B cell (primary cell): ENCODE measurements around the gene COL26A1. TPM values are rescaled to one million over a fixed set of nuclear protein-coding genes. Genes with fewer than 3 reads are reported as not detected.

Experiments used
- ATAC-seq: fragments of 200-7000 bp; cut with Tn5 transposase; one replicate; pipeline ENCODE4 v1.10.0; 2021; ENCODE audit warnings: low read depth, mild to moderate bottlenecking, moderate number of reproducible peaks, moderate library complexity
- CTCF ChIA-PET: fragments of 350-600 bp; sonication (Branson Sonifier 250); formaldehyde crosslinking; loops from one replicate; lab custom pipeline; 2021; ENCODE audit warnings: antibody characterized with exemption, inconsistent platforms; lab: Charles Lee
- POLR2A ChIA-PET: fragments of 350-600 bp; sonication (Branson Sonifier 250); formaldehyde crosslinking; loops from one replicate; lab custom pipeline; 2021; ENCODE audit warnings: antibody characterized with exemption; lab: Charles Lee
- DNase-seq: peaks from one replicate; pipeline ENCODE4 v3.0.0; 2013
- H2AFZ ChIP-seq: 2 replicates; pipeline ENCODE4 v1.6.1; 2012; ENCODE audit warnings: mild to moderate bottlenecking, low read depth, low read length; ENCODE audit not compliant: insufficient read depth, poor library complexity, severe bottlenecking
- H3K27ac ChIP-seq, 2 donors: 1 replicate in 1 of 2; 2 replicates in 1 of 2; pipeline ENCODE4 v1.5.1; 2012 to 2013; ENCODE audit warnings: low read length in 2 of 2, mild to moderate bottlenecking in 2 of 2, moderate library complexity in 1 of 2
- H3K27me3 ChIP-seq, 4 experiments: fragments of 200-600 bp in 1 of 4; sonication (generic) in 1 of 4; replicated peaks in 1 of 4; 1 replicate in 2 of 4; 2 replicates in 2 of 4; pipeline versions ENCODE4 v1.6.1 to v1.7.0; 2013 to 2016; ENCODE audit warnings: low read length in 3 of 4, mild to moderate bottlenecking in 2 of 4, mixed read lengths in 1 of 4, moderate library complexity in 1 of 4; ENCODE audit not compliant: insufficient read depth in 4 of 4, control insufficient read depth in 3 of 4; ENCODE audit errors: control extremely low read depth in 1 of 4
- H3K36me3 ChIP-seq, 2 experiments: replicated peaks in 1 of 2; 1 replicate in 1 of 2; 2 replicates in 1 of 2; pipeline versions ENCODE4 v1.6.1 to v1.7.1; 2013; ENCODE audit warnings: low read length in 1 of 2; ENCODE audit not compliant: insufficient read depth in 2 of 2, control insufficient read depth in 1 of 2; ENCODE audit errors: control extremely low read depth in 1 of 2, extremely low read depth in 1 of 2
- H3K4me1 ChIP-seq, 2 donors: fragments of 200-600 bp in 1 of 2; sonication (generic) in 1 of 2; 1 replicate in 1 of 2; 2 replicates in 1 of 2; pipeline versions ENCODE4 v1.5.1 to v1.6.1; 2013 to 2017; ENCODE audit warnings: low read length in 2 of 2; ENCODE audit not compliant: control insufficient read depth in 2 of 2, insufficient read depth in 2 of 2
- H3K4me2 ChIP-seq: replicated peaks from 2 replicates; pipeline ENCODE3; 2012; ENCODE audit warnings: mild to moderate bottlenecking, low read depth, low read length; ENCODE audit not compliant: poor library complexity, severe bottlenecking
- H3K4me3 ChIP-seq, 5 experiments: fragments of 200-600 bp in 1 of 5; sonication (generic) in 1 of 5; 1 replicate in 3 of 5; 2 replicates in 2 of 5; pipeline versions ENCODE4 v1.5.1 to v1.7.0; 2011 to 2016; ENCODE audit warnings: low read length in 4 of 5, mild to moderate bottlenecking in 4 of 5, low read depth in 2 of 5, control low read depth in 1 of 5, moderate library complexity in 1 of 5; ENCODE audit not compliant: insufficient read depth in 1 of 5; ENCODE audit errors: control extremely low read depth in 1 of 5, extremely low read depth in 1 of 5
- H3K79me2 ChIP-seq: fragments of 200-600 bp; sonication (generic); one replicate; pipeline ENCODE4 v1.6.0; 2016; ENCODE audit warnings: low read length; ENCODE audit not compliant: control insufficient read depth, insufficient read depth
- H3K9ac ChIP-seq: fragments of 200-600 bp; sonication (generic); 2 replicates; pipeline ENCODE4 v1.6.1; 2017; ENCODE audit warnings: mild to moderate bottlenecking, low read length, moderate library complexity
- H3K9me3 ChIP-seq, 3 donors: one replicate each; pipeline versions ENCODE4 v1.6.1 to v1.7.1; 2013; ENCODE audit warnings: low read length in 2 of 3; ENCODE audit not compliant: control insufficient read depth in 2 of 3, insufficient read depth in 1 of 3; ENCODE audit errors: control extremely low read depth in 1 of 3
- H4K20me1 ChIP-seq: 2 replicates; pipeline ENCODE4 v1.6.0; 2012; ENCODE audit warnings: mild to moderate bottlenecking, low read length; ENCODE audit not compliant: insufficient read depth, control insufficient read depth, poor library complexity, severe bottlenecking
- H3K27ac Mint-ChIP-seq: one replicate; pipeline ENCODE4 v1.8.0; 2021; ENCODE audit warnings: mixed read lengths
- H3K27me3 Mint-ChIP-seq: one replicate; pipeline ENCODE4 v1.8.0; 2021; ENCODE audit warnings: mixed read lengths
- H3K4me1 Mint-ChIP-seq: one replicate; pipeline ENCODE4 v1.8.0; 2021; ENCODE audit warnings: mixed read lengths
- H3K4me3 Mint-ChIP-seq: one replicate; pipeline ENCODE4 v1.8.0; 2021; ENCODE audit warnings: mixed read lengths
- H3K9me3 Mint-ChIP-seq: one replicate; pipeline ENCODE4 v1.8.0; 2022; ENCODE audit warnings: mixed read lengths; ENCODE audit not compliant: insufficient read depth
- CTCF ChIP-seq: fragments of 200-600 bp; IDR thresholded peaks from one replicate; pipeline ENCODE4 v1.8.0; 2022; ENCODE audit warnings: antibody characterized with exemption, mild to moderate bottlenecking
- EZH2 ChIP-seq: IDR thresholded peaks from 2 replicates; pipeline ENCODE4 v1.6.1; 2012; ENCODE audit warnings: borderline replicate concordance, low read depth, mild to moderate bottlenecking, moderate library complexity, low read length; ENCODE audit not compliant: insufficient read depth, poor library complexity, severe bottlenecking
- WGBS: methylation state at CpG from one replicate; pipeline ENCODE4 v1.1.5; 2013; ENCODE audit warnings: missing lambda C conversion rate; ENCODE audit not compliant: insufficient coverage; 5-methylcytosine and 5-hydroxymethylcytosine counted together
- intact Hi-C: fragments of 100-400 bp; cut with micrococcal nuclease; formaldehyde crosslinking; loops from one replicate; pipeline ENCODE4 v1.10.0; 2022
- polyA plus RNA-seq: library from polyadenylated mRNA; depleted of rRNA; stranded (reverse); fragments of >200 nt; gene quantifications from 2 replicates; pipeline ENCODE4 v1.2.3, GENCODE V29; 2012
- total RNA-seq, 2 donors: library from RNA; stranded (reverse); fragments of 120-200 nt in 1 of 2; gene quantifications; 1 replicate in 1 of 2; 2 replicates in 1 of 2; pipeline versions ENCODE4 v1.2.3 to v1.2.4, GENCODE V29; 2013 to 2022

Gene COL26A1
- total and polyA plus RNA-seq, 2 donors (not counting 1 experiment from before 2014, with no cell fraction given): not detected

GRCh38 chr7:101496017-101496416 is 133.3 kb downstream of the COL26A1 start:
- no peaks in the 10 kb centered on the region for H3K9me3 Mint-ChIP-seq
- H3K27ac ChIP-seq: no peak overlapping the region
- no peaks in the 10 kb centered on the region for H3K27me3 ChIP-seq
- no peak overlapping the region for H3K27ac Mint-ChIP-seq
- no peak overlapping the region for H3K9ac ChIP-seq
- no peak overlapping the region for H3K4me3 Mint-ChIP-seq
- 95% methylated on average over 6 of the region's 8 CpGs for WGBS
- TF ChIP-seq CTCF: no peak
- no peak for TF ChIP-seq EZH2
- no peaks in the 10 kb centered on the region for H4K20me1 ChIP-seq
- no peak for DNase-seq
- H3K9me3 ChIP-seq: no peaks in the 10 kb centered on the region
- H3K4me3 ChIP-seq: no peak overlapping the region
- ChIA-PET POLR2A (no interaction called here), CTCF (no interaction called here)
- H3K4me1 ChIP-seq: no peaks in the 10 kb centered on the region
- no peak overlapping the region for H2AFZ ChIP-seq
- no peak for ATAC-seq
- no peaks in the 10 kb centered on the region for H3K4me1 Mint-ChIP-seq
- no peak overlapping the region for H3K4me2 ChIP-seq
- H3K36me3 ChIP-seq: no peaks in the 10 kb centered on the region
- no peaks in the 10 kb centered on the region for H3K79me2 ChIP-seq
- peaks cover 4% of the 10 kb centered on the region for H3K27me3 Mint-ChIP-seq
- intact Hi-C loops: no loop called here

GRCh38 chr7:101501351-101501750 is 138.7 kb downstream of the COL26A1 start:
- intact Hi-C loops: no loop called here
- Mint-ChIP-seq H3K27me3 (no peaks in the 10 kb centered on the region), H3K4me3 (no peak overlapping the region), H3K4me1 (peaks cover 25% of the 10 kb centered on the region), H3K27ac (no peak overlapping the region), H3K9me3 (no peaks in the 10 kb centered on the region)
- no peaks in the 10 kb centered on the region for H3K9me3 ChIP-seq
- 84% methylated on average over 2 of the region's 2 CpGs for WGBS
- no peak for DNase-seq
- H3K79me2 ChIP-seq: no peaks in the 10 kb centered on the region
- H3K27me3 ChIP-seq: no peaks in the 10 kb centered on the region
- H3K9ac ChIP-seq: no peak overlapping the region
- ATAC-seq: no peak
- POLR2A ChIA-PET: no interaction called here
- H4K20me1 ChIP-seq: no peaks in the 10 kb centered on the region
- H2AFZ ChIP-seq: no peak overlapping the region
- CTCF ChIA-PET: interaction anchor here (0.9 kb wide), 1 partner anchor 137 kb away, joined by 3 read pairs; no protein-coding TSS in a partner anchor
- H3K4me2 ChIP-seq: no peak overlapping the region
- H3K4me1 ChIP-seq: peaks cover 20 to 23% of the 10 kb centered on the region in 2 donors
- H3K27ac ChIP-seq: no peak overlapping the region
- H3K4me3 ChIP-seq: no peak overlapping the region
- no peaks in the 10 kb centered on the region for H3K36me3 ChIP-seq
- TF ChIP-seq CTCF (no peak), EZH2 (no peak)
